Astrocyte (in vitro differentiated cells and primary cell): ENCODE results near the gene LMO7. TPM values are rescaled to one million over a fixed set of nuclear protein-coding genes. Genes with fewer than 3 reads are reported as not detected.
A peak's percentile ranks its signal among the peaks of the same experiment; 100 is the strongest.

Experiments
- DNase-seq: peaks from one replicate; pipeline ENCODE4 v3.0.0-alpha.2; 2010; ENCODE audit warnings: low read depth
- FAIRE-seq: peaks from 2 replicates; lab custom pipeline; 2011; peaks lifted over from hg19 to GRCh38; lab: Jason Lieb, UNC
- H2AFZ ChIP-seq: 2 replicates; pipeline ENCODE4 v1.6.0; 2012; ENCODE audit warnings: low read depth, low read length, inconsistent platforms
- H3K27ac ChIP-seq: 2 replicates; pipeline ENCODE4 v1.5.1; 2011; ENCODE audit warnings: low read depth, low read length, inconsistent platforms
- H3K27me3 ChIP-seq: 2 replicates; pipeline ENCODE4 v1.6.0; 2011; ENCODE audit warnings: low read length, inconsistent platforms; ENCODE audit not compliant: insufficient read depth
- H3K36me3 ChIP-seq: 2 replicates; pipeline ENCODE4 v1.5.1; 2011; ENCODE audit warnings: low read length, inconsistent platforms; ENCODE audit not compliant: insufficient read depth
- H3K4me1 ChIP-seq: 2 replicates; pipeline ENCODE4 v1.5.1; 2011; ENCODE audit warnings: low read length, inconsistent platforms; ENCODE audit not compliant: insufficient read depth
- H3K4me2 ChIP-seq: 2 replicates; pipeline ENCODE4 v1.6.0; 2012; ENCODE audit warnings: low read length, inconsistent platforms
- H3K4me3 ChIP-seq: 2 replicates; pipeline ENCODE4 v1.5.1; 2011; ENCODE audit warnings: low read depth, mild to moderate bottlenecking, low read length, inconsistent platforms; ENCODE audit not compliant: insufficient read depth
- H3K79me2 ChIP-seq: 2 replicates; pipeline ENCODE4 v1.6.0; 2012; ENCODE audit warnings: mild to moderate bottlenecking, low read length, inconsistent platforms; ENCODE audit not compliant: insufficient read depth
- H3K9ac ChIP-seq: 2 replicates; pipeline ENCODE4 v1.6.0; 2012; ENCODE audit warnings: mild to moderate bottlenecking, low read length, inconsistent platforms
- H3K9me3 ChIP-seq: 2 replicates; pipeline ENCODE4 v1.5.1; 2012; ENCODE audit warnings: low read depth, mild to moderate bottlenecking, low read length, inconsistent platforms; ENCODE audit not compliant: insufficient read depth
- H4K20me1 ChIP-seq: 2 replicates; pipeline ENCODE4 v1.6.0; 2012; ENCODE audit warnings: low read length, inconsistent platforms; ENCODE audit not compliant: insufficient read depth
- H3K27ac Mint-ChIP-seq: one replicate; pipeline ENCODE4 v1.8.0; 2021; ENCODE audit warnings: mild to moderate bottlenecking, mixed read lengths; ENCODE audit not compliant: unreplicated experiment
- H3K27me3 Mint-ChIP-seq: one replicate; pipeline ENCODE4 v1.8.0; 2021; ENCODE audit warnings: low read depth, mixed read lengths; ENCODE audit not compliant: unreplicated experiment
- H3K36me3 Mint-ChIP-seq: one replicate; pipeline ENCODE4 v1.8.0; 2021; ENCODE audit warnings: low read depth, mixed read lengths; ENCODE audit not compliant: unreplicated experiment
- H3K4me1 Mint-ChIP-seq: one replicate; pipeline ENCODE4 v1.8.0; 2021; ENCODE audit warnings: low read depth, mixed read lengths; ENCODE audit not compliant: unreplicated experiment
- H3K4me3 Mint-ChIP-seq: one replicate; pipeline ENCODE4 v1.8.0; 2021; ENCODE audit warnings: mild to moderate bottlenecking, moderate library complexity, mixed read lengths; ENCODE audit not compliant: unreplicated experiment
- H3K9me3 Mint-ChIP-seq: one replicate; pipeline ENCODE4 v1.8.0; 2021; ENCODE audit warnings: mild to moderate bottlenecking, mixed read lengths; ENCODE audit not compliant: unreplicated experiment
- EZH2 ChIP-seq: IDR thresholded peaks from 2 replicates; pipeline ENCODE4 v1.6.1; 2012; ENCODE audit warnings: mild to moderate bottlenecking, low read length, inconsistent platforms; ENCODE audit not compliant: insufficient read depth
- total RNA-seq: library from RNA; stranded (reverse); gene quantifications from 2 replicates; pipeline ENCODE4 v1.2.1, GENCODE V29; 2021
- TF ChIP-seq, protein P1 (sequence below): IDR thresholded peaks from 2 replicates; pipeline ENCODE4 v1.5.1; 2011; ENCODE audit warnings: low read depth, mild to moderate bottlenecking, inconsistent platforms, low read length, moderate library complexity; ENCODE audit not compliant: insufficient read depth

LMO7 gene
- total RNA-seq, 1 donor from 2014 or later = 52.2 TPM

DNA sequence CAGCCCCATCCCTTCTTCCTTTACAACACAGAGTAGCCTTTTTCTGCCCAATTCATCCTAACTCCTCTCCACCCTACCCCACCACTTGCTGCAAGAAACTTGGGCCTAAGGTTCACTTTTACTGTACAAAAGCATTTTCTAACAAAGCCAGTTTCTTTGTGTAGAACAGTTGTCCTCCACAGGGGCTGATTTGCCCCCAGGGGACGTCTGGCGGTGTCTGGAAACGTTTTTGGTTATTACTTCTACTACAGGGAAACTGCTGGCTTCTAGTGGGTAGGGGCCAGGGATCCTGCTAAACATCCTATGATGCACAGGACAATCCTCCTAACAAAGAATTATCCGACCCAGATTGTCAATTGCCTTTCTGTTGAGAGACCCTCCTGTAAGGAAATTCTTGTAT, 7.3 kb upstream of the LMO7 start:
- peaks cover 20% of the 10 kb centered on the region for H3K4me1 ChIP-seq
- TF ChIP-seq, protein P1, sequence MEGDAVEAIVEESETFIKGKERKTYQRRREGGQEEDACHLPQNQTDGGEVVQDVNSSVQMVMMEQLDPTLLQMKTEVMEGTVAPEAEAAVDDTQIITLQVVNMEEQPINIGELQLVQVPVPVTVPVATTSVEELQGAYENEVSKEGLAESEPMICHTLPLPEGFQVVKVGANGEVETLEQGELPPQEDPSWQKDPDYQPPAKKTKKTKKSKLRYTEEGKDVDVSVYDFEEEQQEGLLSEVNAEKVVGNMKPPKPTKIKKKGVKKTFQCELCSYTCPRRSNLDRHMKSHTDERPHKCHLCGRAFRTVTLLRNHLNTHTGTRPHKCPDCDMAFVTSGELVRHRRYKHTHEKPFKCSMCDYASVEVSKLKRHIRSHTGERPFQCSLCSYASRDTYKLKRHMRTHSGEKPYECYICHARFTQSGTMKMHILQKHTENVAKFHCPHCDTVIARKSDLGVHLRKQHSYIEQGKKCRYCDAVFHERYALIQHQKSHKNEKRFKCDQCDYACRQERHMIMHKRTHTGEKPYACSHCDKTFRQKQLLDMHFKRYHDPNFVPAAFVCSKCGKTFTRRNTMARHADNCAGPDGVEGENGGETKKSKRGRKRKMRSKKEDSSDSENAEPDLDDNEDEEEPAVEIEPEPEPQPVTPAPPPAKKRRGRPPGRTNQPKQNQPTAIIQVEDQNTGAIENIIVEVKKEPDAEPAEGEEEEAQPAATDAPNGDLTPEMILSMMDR = no peak
- no peak for TF ChIP-seq EZH2
- no peak overlapping the region for H2AFZ ChIP-seq
- H3K9ac ChIP-seq = no peak overlapping the region
- DNase-seq = no peak
- Mint-ChIP-seq H3K27me3 (no peaks in the 10 kb centered on the region), H3K4me3 (no peak overlapping the region), H3K9me3 (peaks cover 2% of the 10 kb centered on the region), H3K27ac (no peak overlapping the region), H3K4me1 (peaks cover 19% of the 10 kb centered on the region), H3K36me3 (peaks cover 5% of the 10 kb centered on the region)
- H3K9me3 ChIP-seq = no peaks in the 10 kb centered on the region
- H3K27me3 ChIP-seq = no peaks in the 10 kb centered on the region
- H3K79me2 ChIP-seq = no peaks in the 10 kb centered on the region
- no peak for FAIRE-seq
- H3K4me3 ChIP-seq = no peak overlapping the region
- no peaks in the 10 kb centered on the region for H3K36me3 ChIP-seq
- H3K4me2 ChIP-seq = no peak overlapping the region
- no peak overlapping the region for H3K27ac ChIP-seq
- H4K20me1 ChIP-seq = no peaks in the 10 kb centered on the region

GRCh38 chr13:75633285-75633684, 2.8 kb upstream of the LMO7 start:
- H3K36me3 Mint-ChIP-seq = peaks cover 3% of the 10 kb centered on the region
- DNase-seq = peak; percentile 95

More at GRCh38 chr13:75633285-75633684, 2.8 kb upstream of the LMO7 start:
- Mint-ChIP-seq H3K27me3 (no peaks in the 10 kb centered on the region), H3K9me3 (no peaks in the 10 kb centered on the region), H3K27ac (peak overlapping the region; percentile 21), H3K4me3 (no peak overlapping the region), H3K4me1 (peaks cover 22% of the 10 kb centered on the region)
- TF ChIP-seq, protein P1 = no peak
- TF ChIP-seq EZH2 = no peak
- H3K27ac ChIP-seq = peak overlapping the region; percentile 28
- peaks cover 21% of the 10 kb centered on the region for H3K79me2 ChIP-seq
- H3K9me3 ChIP-seq = no peaks in the 10 kb centered on the region
- H2AFZ ChIP-seq = no peak overlapping the region
- peak; percentile 99 for FAIRE-seq
- H4K20me1 ChIP-seq = peaks cover 6% of the 10 kb centered on the region
- H3K4me2 ChIP-seq = peak overlapping the region; percentile 31
- no peaks in the 10 kb centered on the region for H3K36me3 ChIP-seq
- no peaks in the 10 kb centered on the region for H3K27me3 ChIP-seq
- H3K9ac ChIP-seq = no peak overlapping the region
- peaks cover 25% of the 10 kb centered on the region for H3K4me1 ChIP-seq
- no peak overlapping the region for H3K4me3 ChIP-seq
